DOHH2 (cell line): ENCODE results near the gene DNM1L.

ENCODE experiments used
- H3F3A ChIP-seq: fragments of 200-600 bp; sonication (generic), shearing (Covaris generic); 2 replicates; pipeline ENCODE4 v1.6.0; 2016; ENCODE audit warnings: antibody characterized with exemption, mild to moderate bottlenecking; ENCODE audit not compliant: control insufficient read depth, insufficient read depth
- H3K27ac ChIP-seq: fragments of 200-600 bp; sonication (generic); 2 replicates; pipeline ENCODE4 v1.5.1; 2014; ENCODE audit warnings: low read depth, mild to moderate bottlenecking, low read length, moderate library complexity
- H3K27me3 ChIP-seq: fragments of 200-600 bp; sonication (generic); 2 replicates; pipeline ENCODE4 v1.6.1; 2014; ENCODE audit warnings: mild to moderate bottlenecking, low read length, mixed read lengths; ENCODE audit not compliant: control insufficient read depth
- H3K36me3 ChIP-seq: fragments of 200-600 bp; sonication (generic); 2 replicates; pipeline ENCODE4 v1.6.1; 2014; ENCODE audit warnings: mild to moderate bottlenecking, low read length, moderate library complexity, mixed read lengths; ENCODE audit not compliant: control insufficient read depth
- H3K4me1 ChIP-seq: fragments of 200-600 bp; sonication (generic); 2 replicates; pipeline ENCODE4 v1.6.1; 2014; ENCODE audit warnings: mild to moderate bottlenecking, low read length, mixed read lengths; ENCODE audit not compliant: control insufficient read depth
- H3K4me2 ChIP-seq: fragments of 200-600 bp; sonication (generic); 2 replicates; pipeline ENCODE4 v1.6.0; 2014; ENCODE audit warnings: mild to moderate bottlenecking, low read length, moderate library complexity
- H3K4me3 ChIP-seq: fragments of 200-600 bp; sonication (generic); 2 replicates; pipeline ENCODE4 v1.5.1; 2014; ENCODE audit warnings: mild to moderate bottlenecking, low read length, mixed read lengths
- H3K79me2 ChIP-seq: fragments of 200-600 bp; sonication (generic); 2 replicates; pipeline ENCODE4 v1.6.1; 2014; ENCODE audit warnings: mild to moderate bottlenecking, low read length, mixed read lengths; ENCODE audit not compliant: control insufficient read depth
- H3K9me2 ChIP-seq: fragments of 200-600 bp; sonication (generic); replicated peaks from 2 replicates; pipeline ENCODE4 v1.6.1; 2014; ENCODE audit warnings: mild to moderate bottlenecking, low read length, mixed read lengths; ENCODE audit not compliant: control insufficient read depth
- H3K9me3 ChIP-seq: fragments of 200-600 bp; sonication (generic); 2 replicates; pipeline ENCODE4 v1.6.1; 2014; ENCODE audit warnings: antibody characterized with exemption, low read length, mixed read lengths; ENCODE audit not compliant: control insufficient read depth, insufficient read depth
- H4K20me1 ChIP-seq: fragments of 200-600 bp; sonication (generic); 2 replicates; pipeline ENCODE4 v1.6.0; 2014; ENCODE audit warnings: low read depth, mild to moderate bottlenecking, antibody characterized with exemption, low read length, moderate library complexity; ENCODE audit not compliant: control insufficient read depth, insufficient read depth
- EZH2phosphoT487 ChIP-seq: fragments of 200-600 bp; sonication (generic); IDR thresholded peaks from 2 replicates; pipeline ENCODE4 v1.6.1; 2017; ENCODE audit warnings: borderline replicate concordance, mild to moderate bottlenecking, antibody characterized with exemption, low read length, moderate library complexity, mixed read lengths
- TF ChIP-seq, protein P1 (sequence below): fragments of 200-600 bp; sonication (generic); IDR thresholded peaks from one replicate; pipeline ENCODE4 v1.5.1; 2014; ENCODE audit warnings: antibody characterized with exemption, mild to moderate bottlenecking, low read depth, low read length; ENCODE audit not compliant: poor library complexity, severe bottlenecking

Gene DNM1L

DNA sequence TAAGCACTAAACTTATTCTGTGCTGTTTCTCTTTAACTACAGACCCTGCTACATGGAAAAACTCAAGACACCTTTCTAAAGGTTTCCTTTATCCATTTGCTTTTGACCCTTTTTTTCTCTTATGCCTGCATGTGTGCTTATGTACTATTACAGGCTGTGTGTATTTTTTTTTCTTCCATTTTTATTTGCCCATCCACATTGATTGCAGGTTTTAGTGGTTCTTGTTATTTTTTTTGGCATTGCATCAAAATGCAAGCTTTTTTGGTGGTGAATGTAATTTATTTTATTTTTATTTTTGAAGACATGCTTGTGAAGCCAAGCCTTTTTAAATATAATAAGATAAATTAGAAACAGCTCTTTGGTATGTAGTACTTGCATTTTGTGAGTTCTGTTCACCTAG is 26.7 kb downstream of the DNM1L start:
- no peaks in the 10 kb centered on the region for H4K20me1 ChIP-seq
- no peak for TF ChIP-seq EZH2phosphoT487
- TF ChIP-seq, protein P1, sequence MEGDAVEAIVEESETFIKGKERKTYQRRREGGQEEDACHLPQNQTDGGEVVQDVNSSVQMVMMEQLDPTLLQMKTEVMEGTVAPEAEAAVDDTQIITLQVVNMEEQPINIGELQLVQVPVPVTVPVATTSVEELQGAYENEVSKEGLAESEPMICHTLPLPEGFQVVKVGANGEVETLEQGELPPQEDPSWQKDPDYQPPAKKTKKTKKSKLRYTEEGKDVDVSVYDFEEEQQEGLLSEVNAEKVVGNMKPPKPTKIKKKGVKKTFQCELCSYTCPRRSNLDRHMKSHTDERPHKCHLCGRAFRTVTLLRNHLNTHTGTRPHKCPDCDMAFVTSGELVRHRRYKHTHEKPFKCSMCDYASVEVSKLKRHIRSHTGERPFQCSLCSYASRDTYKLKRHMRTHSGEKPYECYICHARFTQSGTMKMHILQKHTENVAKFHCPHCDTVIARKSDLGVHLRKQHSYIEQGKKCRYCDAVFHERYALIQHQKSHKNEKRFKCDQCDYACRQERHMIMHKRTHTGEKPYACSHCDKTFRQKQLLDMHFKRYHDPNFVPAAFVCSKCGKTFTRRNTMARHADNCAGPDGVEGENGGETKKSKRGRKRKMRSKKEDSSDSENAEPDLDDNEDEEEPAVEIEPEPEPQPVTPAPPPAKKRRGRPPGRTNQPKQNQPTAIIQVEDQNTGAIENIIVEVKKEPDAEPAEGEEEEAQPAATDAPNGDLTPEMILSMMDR: no peak
- no peaks in the 10 kb centered on the region for H3K9me3 ChIP-seq
- no peak overlapping the region for H3K4me2 ChIP-seq
- H3K27me3 ChIP-seq: no peaks in the 10 kb centered on the region
- peaks cover 58% of the 10 kb centered on the region for H3K36me3 ChIP-seq
- H3K27ac ChIP-seq: no peak overlapping the region
- H3K79me2 ChIP-seq: peaks cover 15% of the 10 kb centered on the region
- H3F3A ChIP-seq: peaks cover 17% of the 10 kb centered on the region
- no peaks in the 10 kb centered on the region for H3K9me2 ChIP-seq
- no peak overlapping the region for H3K4me3 ChIP-seq
- H3K4me1 ChIP-seq: no peaks in the 10 kb centered on the region

DNA sequence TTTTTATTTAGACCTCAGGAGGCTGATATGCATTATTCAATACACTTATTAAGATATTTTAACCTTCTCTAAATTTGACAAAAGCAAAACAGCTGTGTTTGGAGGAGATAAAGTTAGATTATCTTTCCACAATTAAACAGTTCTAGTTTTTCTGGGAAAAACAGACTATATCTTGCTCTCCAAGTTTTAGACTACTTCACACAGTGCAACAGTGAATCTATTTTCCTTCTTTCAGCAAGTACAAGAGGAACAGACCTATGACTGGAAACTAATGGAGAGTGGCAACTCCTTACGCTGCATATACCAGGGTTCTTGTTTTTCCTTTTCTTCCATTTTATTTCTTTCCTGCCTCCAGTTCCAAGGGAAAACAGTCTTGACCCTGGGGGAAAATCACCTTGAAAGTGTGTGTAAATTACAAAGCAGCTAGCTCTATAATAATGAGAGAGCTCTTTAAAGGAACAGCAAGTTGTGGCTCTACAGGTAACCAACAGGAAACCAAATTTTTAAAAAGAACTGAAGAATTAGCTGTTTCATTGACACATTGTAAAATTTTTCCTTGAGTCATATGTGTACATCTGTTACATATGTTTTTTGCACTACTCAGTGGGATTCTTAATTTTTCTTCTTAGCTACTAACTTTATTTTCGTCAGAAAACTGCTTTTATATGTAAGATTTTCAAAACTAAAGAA is 27.4 kb downstream of the DNM1L start:
- peaks cover 62% of the 10 kb centered on the region for H3K36me3 ChIP-seq
- H3K27ac ChIP-seq: no peak overlapping the region
- H3K27me3 ChIP-seq: no peaks in the 10 kb centered on the region
- peaks cover 11% of the 10 kb centered on the region for H3K79me2 ChIP-seq
- no peaks in the 10 kb centered on the region for H4K20me1 ChIP-seq
- H3K4me3 ChIP-seq: no peak overlapping the region
- no peaks in the 10 kb centered on the region for H3K4me1 ChIP-seq
- H3K9me3 ChIP-seq: no peaks in the 10 kb centered on the region
- peaks cover 17% of the 10 kb centered on the region for H3F3A ChIP-seq
- no peaks in the 10 kb centered on the region for H3K9me2 ChIP-seq
- no peak overlapping the region for H3K4me2 ChIP-seq
- TF ChIP-seq, protein P1: no peak
- TF ChIP-seq EZH2phosphoT487: no peak

DNA sequence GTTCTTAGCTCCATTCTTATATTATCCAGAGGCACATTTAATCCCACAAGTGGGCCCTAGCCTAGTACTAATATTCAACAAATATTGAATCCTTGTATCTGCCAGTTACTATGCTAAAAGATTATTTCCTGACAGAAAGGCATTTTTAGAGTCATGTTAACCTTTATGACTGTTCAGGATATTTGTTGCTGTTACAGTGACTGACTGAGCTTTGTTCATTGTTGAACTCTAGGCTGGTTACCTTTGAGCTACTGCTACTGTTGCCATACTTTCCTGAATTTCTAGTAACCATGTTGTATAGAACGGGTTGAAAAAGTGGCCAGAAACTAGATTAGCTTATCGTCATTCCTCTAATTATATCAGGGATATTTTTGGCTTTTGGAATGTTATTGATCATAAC is 29.8 kb downstream of the DNM1L start:
- Histone ChIP-seq H3K27ac (no peak overlapping the region), H3K79me2 (0 out of 2 replicates have a peak, but pooled peaks cover 2% of the 10 kb centered on the region), H3F3A (peaks cover 12% of the 10 kb centered on the region), H3K27me3 (no peaks in the 10 kb centered on the region), H3K4me2 (no peak overlapping the region), H3K4me3 (no peak overlapping the region), H3K9me2 (no peaks in the 10 kb centered on the region), H3K9me3 (no peaks in the 10 kb centered on the region), H4K20me1 (no peaks in the 10 kb centered on the region), H3K4me1 (no peaks in the 10 kb centered on the region), H3K36me3 (peaks cover 63% of the 10 kb centered on the region)
- TF ChIP-seq, protein P1: no peak
- no peak for TF ChIP-seq EZH2phosphoT487
